ENCODE results near the gene SOSTDC1.
"Not testable (repeated sequence)": the region's sequence is repeated elsewhere in the genome, so short reads cannot be mapped to it uniquely, and the experiment has no call there.

Gene SOSTDC1

GRCh38 chr7:16465469-16466361 lies at the start of gene SOSTDC1:
Gene SOSTDC1, minus strand, starts transcription at chr7:16465738. Its CDS starts 70 bp downstream, at chr7:16465668.
- no peak for DNase-seq

GRCh38 chr7:16514729-16515128 lies 49.2 kb upstream of the SOSTDC1 start:
- DNase-seq: no peak

GRCh38 chr7:16514271-16514670 lies 48.7 kb upstream of the SOSTDC1 start:
- DNase-seq: no peak

- no peak for DNase-seq
Measured at GRCh38 chr7:16512097-16512496, 46.6 kb upstream of the SOSTDC1 start.

GRCh38 chr7:16511314-16511713 lies 45.8 kb upstream of the SOSTDC1 start:
- DNase-seq: no peak

- DNase-seq: no peak
Measured at GRCh38 chr7:16509829-16510228, 44.3 kb upstream of the SOSTDC1 start.

GRCh38 chr7:16506422-16506821 lies 40.9 kb upstream of the SOSTDC1 start:
- DNase-seq: not testable (repeated sequence)

GRCh38 chr7:16504019-16504418 lies 38.5 kb upstream of the SOSTDC1 start:
- DNase-seq: no peak

- DNase-seq: no peak
Measured at GRCh38 chr7:16502303-16502702, 36.8 kb upstream of the SOSTDC1 start.

GRCh38 chr7:16498122-16498521 lies 32.6 kb upstream of the SOSTDC1 start:
- no peak for DNase-seq

- no peak for DNase-seq
Measured at GRCh38 chr7:16494955-16495719, 29.6 kb upstream of the SOSTDC1 start.

- no peak for DNase-seq
Measured at GRCh38 chr7:16494551-16494950, 29.0 kb upstream of the SOSTDC1 start.

GRCh38 chr7:16493266-16493665 lies 27.7 kb upstream of the SOSTDC1 start:
- DNase-seq: no peak

- no peak for DNase-seq
Measured at GRCh38 chr7:16492513-16493062, 27.1 kb upstream of the SOSTDC1 start.

GRCh38 chr7:16491148-16491547 lies 25.6 kb upstream of the SOSTDC1 start:
- DNase-seq: no peak

GRCh38 chr7:16484453-16485158 lies 19.1 kb upstream of the SOSTDC1 start:
- no peak for DNase-seq

GRCh38 chr7:16479591-16479990 lies 14.1 kb upstream of the SOSTDC1 start:
- no peak for DNase-seq

GRCh38 chr7:16479161-16479560 lies 13.6 kb upstream of the SOSTDC1 start:
- DNase-seq: no peak

- DNase-seq: no peak
Measured at GRCh38 chr7:16471933-16472332, 6.4 kb upstream of the SOSTDC1 start.

- no peak for DNase-seq
Measured at GRCh38 chr7:16463949-16464715, 1.4 kb downstream of the SOSTDC1 start.

GRCh38 chr7:16463520-16463919 lies 2.0 kb downstream of the SOSTDC1 start:
- DNase-seq: no peak

- no peak for DNase-seq
Measured at GRCh38 chr7:16462431-16462889, 3.1 kb downstream of the SOSTDC1 start.

Data from 8988T (cell line).